HepG2 (cell line): Measurements from ENCODE around the gene TPTE2. TPM values are rescaled to one million over a fixed set of nuclear protein-coding genes. Genes with fewer than 3 reads are reported as not detected.

Experiments used
- polyA plus RNA-seq, 8 experiments: library from polyadenylated mRNA; depleted of rRNA in 3 of 8; stranded (reverse) in 7 of 8; unstranded in 1 of 8; fragments of >200 nt; fragmentation: Illumina TruSeq in 4 of 8; extraction: Trizol in 4 of 8; gene quantifications; 2 replicates each; pipeline versions ENCODE4 v1.2.1 to v1.2.3, GENCODE V29; 2011 to 2016; ENCODE audit warnings: low read depth in 4 of 8, missing spikeins in 1 of 8, mixed read lengths in 1 of 8; ENCODE audit not compliant: insufficient read depth in 1 of 8
- total RNA-seq, 5 experiments: library from RNA; depleted of rRNA; stranded (reverse); fragments of >200 nt; fragmentation: Illumina TruSeq; extraction: Trizol; gene quantifications; 2 replicates each; pipeline ENCODE4 v1.2.3, GENCODE V29; 2016; ENCODE audit warnings: low read depth in 1 of 5

The TPTE2 gene
- total and polyA plus RNA-seq, 2 of the 13 experiments (the other 11 are each of a cell fraction or from before 2014, with no cell fraction given), result 0.07 TPM; not detected in 1

Other genes with a start within 250 kb of the TPTE2 start
- 20.9 and 27.6 TPM in 2 replicates for gene MPHOSPH8, start 72.1 kb upstream of the TPTE2 start, total RNA-seq (2016; rRNA removed; fragmentation: Illumina TruSeq; extraction: Trizol)
- 17.3 and 17.8 TPM in 2 replicates for gene MPHOSPH8, start 72.1 kb upstream of the TPTE2 start, polyA plus RNA-seq (2011; rRNA removed)
- gene PSPC1, start 221.4 kb upstream of the TPTE2 start, total RNA-seq (2016; rRNA removed; fragmentation: Illumina TruSeq; extraction: Trizol), result 94.0 and 99.4 TPM in 2 replicates
- 29.7 and 33.5 TPM in 2 replicates for gene PSPC1, start 221.4 kb upstream of the TPTE2 start, polyA plus RNA-seq (2011; rRNA removed)